ENCODE results near the gene RSPH4A. TPM values are rescaled to one million over a fixed set of nuclear protein-coding genes. Genes with fewer than 3 reads are reported as not detected.
A peak's percentile ranks its signal among the peaks of the same experiment; 100 is the strongest.

Gene RSPH4A
- 0.54 and 0.82 TPM in 2 replicates for total RNA-seq (ENCODE audit: low replicate concordance)

DNA sequence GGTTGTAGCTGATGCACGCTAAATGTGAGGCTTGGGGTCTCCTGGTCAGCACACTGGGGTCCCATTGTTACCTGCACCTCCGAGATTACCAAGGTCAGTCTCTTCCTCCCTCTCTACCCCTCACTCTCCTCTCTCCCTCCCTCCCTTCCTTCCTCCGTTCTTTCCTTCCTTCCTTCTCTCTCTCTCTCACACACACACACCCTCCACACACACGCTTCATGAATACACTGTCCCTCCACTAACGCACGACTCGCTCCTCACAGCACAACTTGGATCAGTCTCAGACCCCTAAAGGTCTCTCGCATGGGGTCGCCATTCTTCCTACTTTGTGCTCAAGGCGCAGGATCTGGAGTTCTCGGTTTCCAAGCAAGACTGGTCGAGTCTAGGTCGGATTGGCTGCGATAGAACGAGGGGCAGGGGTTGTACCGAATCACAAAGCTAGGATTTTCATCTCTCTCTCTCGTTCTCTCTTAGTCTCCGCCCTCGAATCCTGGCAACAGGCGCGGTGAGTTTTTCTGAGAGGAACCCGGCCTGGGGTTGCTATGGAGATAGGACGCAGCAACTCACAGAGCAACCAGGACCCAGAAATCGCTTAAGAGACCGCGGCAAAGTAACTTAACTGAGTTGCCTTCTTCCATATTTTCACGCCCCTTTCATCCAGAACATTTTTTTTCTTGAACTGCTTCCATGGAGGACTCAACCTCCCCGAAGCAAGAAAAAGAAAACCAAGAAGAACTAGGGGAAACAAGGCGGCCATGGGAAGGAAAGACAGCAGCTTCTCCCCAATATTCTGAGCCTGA is at the start of gene RSPH4A:
Gene RSPH4A (plus strand): TSS at position 543 of the 800 bp plus-strand sequence. CDS start 145 bp downstream, at position 688.
- TF ChIP-seq CTCF (IDR thresholded peaks at IDR 0.05; ENCODE audit: insufficient read depth, low read length): no peak
- DNase-seq (ENCODE audit: low read depth): peak; percentile 94

DNA sequence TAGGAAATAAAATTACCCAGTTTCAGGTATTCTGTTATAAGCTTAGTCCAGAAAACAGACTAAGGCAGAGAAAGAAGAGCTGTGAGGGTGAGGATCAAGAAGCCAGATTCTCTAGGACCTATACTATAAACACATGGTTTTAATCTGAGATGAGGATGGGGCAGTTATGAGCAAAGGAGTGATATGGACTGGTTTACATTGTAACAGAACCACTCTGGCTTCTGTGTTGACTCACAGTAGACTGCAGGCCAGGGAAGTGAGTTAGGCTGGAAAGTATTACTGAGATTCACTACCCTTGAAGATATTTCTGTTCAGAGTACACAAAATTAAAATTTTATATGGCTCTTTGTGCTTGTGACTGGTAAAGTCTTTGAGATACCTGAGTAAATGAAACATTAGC is 48.2 kb upstream of the RSPH4A start:
- DNase-seq (ENCODE audit: low read depth): peak; percentile 33
- H3K4me3 ChIP-seq (ENCODE audit: low read depth, low read length): no peak overlapping the region
- TF ChIP-seq CTCF (IDR thresholded peaks at IDR 0.05; ENCODE audit: insufficient read depth, low read length): no peak

More for the DNA sequence above, at the start of gene RSPH4A:
- peak within 1 kb of the TSS; percentile 86 for H3K4me3 ChIP-seq (ENCODE audit: low read depth, low read length)

DNA sequence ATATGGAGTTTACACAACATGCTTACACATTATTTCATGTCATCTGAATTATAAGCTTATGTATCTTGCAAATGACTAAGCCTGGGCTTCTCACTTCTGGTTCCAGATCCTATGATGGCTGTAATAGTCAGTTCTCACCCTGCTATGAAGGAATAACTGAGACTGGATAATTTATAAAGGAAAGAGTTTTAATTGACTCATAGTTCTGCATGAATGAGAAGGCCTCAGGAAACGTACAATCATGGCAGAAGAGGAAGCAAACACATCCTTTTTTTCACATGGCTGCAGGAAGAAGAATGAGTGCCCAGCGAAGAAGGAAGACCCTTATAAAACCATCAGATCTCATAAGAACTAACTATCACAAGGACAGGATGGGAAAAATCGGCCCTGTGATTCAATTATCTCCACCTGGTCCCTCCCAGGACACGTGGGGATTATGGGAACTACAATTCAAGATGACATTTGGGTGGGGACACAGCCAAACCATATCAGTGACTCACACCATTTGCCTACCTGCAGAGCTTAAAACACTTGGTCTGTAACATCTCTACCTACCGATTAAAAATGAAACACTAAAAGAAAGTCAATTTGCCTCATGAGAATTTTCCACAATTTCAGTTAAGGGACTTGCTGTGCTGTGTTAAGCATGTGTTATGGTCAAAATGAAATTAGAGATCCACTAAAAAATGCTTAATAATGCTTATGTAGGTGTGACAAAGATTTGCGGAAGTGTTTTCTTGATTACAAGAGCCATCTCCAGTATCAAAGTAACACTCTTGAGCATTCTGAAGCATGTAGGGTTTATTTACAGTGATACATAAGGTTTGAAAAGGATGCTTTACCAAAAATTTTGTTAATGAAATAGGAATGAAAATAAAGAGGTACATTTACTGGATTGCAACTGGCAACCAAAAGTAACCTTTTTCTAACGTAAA is 47.2 kb upstream of the RSPH4A start:
- DNase-seq (ENCODE audit: low read depth): no peak
- TF ChIP-seq CTCF (IDR thresholded peaks at IDR 0.05; ENCODE audit: insufficient read depth, low read length): no peak

DNA sequence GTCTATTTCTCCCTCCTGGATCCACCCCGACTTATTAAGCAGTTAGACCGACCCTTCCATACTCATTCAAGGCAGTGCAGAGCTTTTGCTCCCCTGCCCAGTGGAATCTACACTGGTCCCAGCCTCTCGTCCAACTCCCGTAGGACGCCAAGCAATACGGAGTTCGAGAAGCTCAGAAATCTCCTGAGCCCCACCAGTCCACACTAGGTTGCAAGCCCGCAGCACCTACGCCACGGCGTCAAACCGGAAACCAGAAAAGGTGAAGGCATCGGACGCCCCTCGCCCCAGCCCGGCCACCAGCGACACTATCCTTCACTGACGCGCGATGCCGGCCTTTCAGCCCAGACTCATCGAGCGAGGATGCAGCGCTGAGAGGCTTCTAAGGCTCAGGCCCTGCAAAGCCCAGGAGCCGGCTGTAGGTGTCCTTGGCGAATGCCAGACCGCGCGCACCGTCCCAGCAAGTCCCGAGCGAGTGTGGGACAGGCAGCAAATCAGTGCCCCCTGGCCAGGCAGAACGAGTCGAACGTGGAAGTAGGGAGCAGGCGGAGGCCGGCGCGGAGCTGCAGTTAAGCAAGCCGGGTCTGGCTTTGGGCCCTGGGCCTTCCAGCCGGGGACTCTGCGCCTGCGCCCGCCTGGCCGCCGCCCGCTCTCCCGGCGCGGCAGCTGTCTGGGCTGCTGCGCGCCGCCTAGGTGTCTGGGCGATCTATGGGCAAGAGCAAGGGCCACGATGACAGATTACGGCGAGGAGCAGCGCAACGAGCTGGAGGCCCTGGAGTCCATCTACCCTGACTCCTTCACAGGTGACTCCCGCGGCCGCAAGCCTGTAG is 45.2 kb upstream of the RSPH4A start, which contains the start of gene RWDD1:
Gene RWDD1 (plus strand): TSS at position 649 of the 827 bp plus-strand sequence. CDS start 79 bp downstream, at position 728.
- TF ChIP-seq CTCF (IDR thresholded peaks at IDR 0.05; ENCODE audit: insufficient read depth, low read length): no peak

More for the DNA sequence above, 47.2 kb upstream of the RSPH4A start:
- no peak overlapping the region for H3K4me3 ChIP-seq (ENCODE audit: low read depth, low read length)

GRCh38 chr6:116571683-116572000 is 44.6 kb upstream of the RSPH4A start:
- no peak for DNase-seq (ENCODE audit: low read depth)
- H3K4me3 ChIP-seq (ENCODE audit: low read depth, low read length): peak overlapping the region; percentile 98
- no peak for TF ChIP-seq CTCF (IDR thresholded peaks at IDR 0.05; ENCODE audit: insufficient read depth, low read length)

More for the DNA sequence above, 45.2 kb upstream of the RSPH4A start, which contains the start of gene RWDD1:
- peak within 1 kb of the TSS; percentile 98 for H3K4me3 ChIP-seq (ENCODE audit: low read depth, low read length)
- peak; percentile 99 for DNase-seq (ENCODE audit: low read depth)

DNA sequence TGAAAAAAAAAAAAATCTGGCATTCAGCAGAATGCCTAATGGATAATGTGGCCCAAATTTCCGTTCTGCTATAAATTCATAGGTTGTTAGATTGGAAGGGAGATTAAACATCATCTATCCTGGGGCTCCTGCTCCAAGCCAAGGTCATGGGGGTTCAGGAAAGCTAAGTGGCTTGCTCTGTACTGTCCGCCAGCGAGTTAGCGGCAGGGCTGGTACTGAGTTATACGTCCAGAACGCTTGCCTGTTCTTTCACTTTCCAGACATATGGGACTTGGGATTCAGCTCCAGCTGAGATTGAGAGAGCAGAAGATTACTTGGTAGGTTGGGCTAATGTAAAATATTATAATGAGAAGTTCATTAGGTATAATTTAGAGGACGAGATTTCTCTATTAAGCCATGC is 44.1 kb upstream of the RSPH4A start:
- H3K4me3 ChIP-seq (ENCODE audit: low read depth, low read length): peak overlapping the region; percentile 98
- no peak for TF ChIP-seq CTCF (IDR thresholded peaks at IDR 0.05; ENCODE audit: insufficient read depth, low read length)
- peak; percentile 47 for DNase-seq (ENCODE audit: low read depth)

Measured in fibroblast of the aortic adventitia (primary cell).